Left lung (tissue), 10 donors: ENCODE results near the gene PXDN. TPM values are rescaled to one million over a fixed set of nuclear protein-coding genes. Genes with fewer than 3 reads are reported as not detected.

Experiments used
- ATAC-seq: fragments of 200-7000 bp; cut with Tn5 transposase; one replicate; pipeline ENCODE4 v1.9.1; 2020; ENCODE audit warnings: moderate library complexity
- DNase-seq, 4 donors: peaks; one replicate each; pipeline ENCODE4 v3.0.0-alpha.2; 2013 to 2020
- H3K27ac ChIP-seq, 2 donors: fragments of 200-600 bp; sonication (generic) in 1 of 2; one replicate each; pipeline versions ENCODE4 v1.5.0 to v1.8.0; 2020 to 2021
- H3K27me3 ChIP-seq, 2 donors: fragments of 200-600 bp; sonication (generic) in 1 of 2; one replicate each; pipeline versions ENCODE4 v1.5.0 to v1.8.0; 2020 to 2021
- H3K36me3 ChIP-seq, 2 donors: fragments of 200-600 bp; sonication (generic) in 1 of 2; one replicate each; pipeline versions ENCODE4 v1.5.0 to v1.8.0; 2020 to 2021
- H3K4me1 ChIP-seq, 2 donors: fragments of 200-600 bp; one replicate each; pipeline ENCODE4 v1.8.0; 2021
- H3K4me3 ChIP-seq, 2 donors: fragments of 200-600 bp; sonication (generic) in 1 of 2; one replicate each; pipeline versions ENCODE4 v1.5.0 to v1.8.0; 2020 to 2021; ENCODE audit warnings: mild to moderate bottlenecking in 1 of 2
- H3K9me3 ChIP-seq, 2 donors: fragments of 200-600 bp; sonication (generic) in 1 of 2; one replicate each; pipeline versions ENCODE4 v1.5.0 to v1.8.0; 2020 to 2021
- CTCF ChIP-seq, 2 donors: fragments of 200-600 bp; sonication (generic) in 1 of 2; IDR thresholded peaks; one replicate each; pipeline versions ENCODE4 v1.5.0 to v1.8.0; 2021; ENCODE audit warnings: antibody characterized with exemption in 2 of 2
- intact Hi-C, 2 donors: fragments of 100-400 bp; cut with DNase I; formaldehyde crosslinking; loops; one replicate each; pipeline versions ENCODE4 v1.11.2 to v1.14.2; 2022
- polyA plus RNA-seq, 6 donors: library from polyadenylated mRNA; unstranded; fragments of 120-200 nt; gene quantifications; one replicate each; pipeline ENCODE4 v1.2.1, GENCODE V29; 2013; ENCODE audit not compliant: insufficient read length in 6 of 6
- total RNA-seq, 2 donors: library from RNA; stranded (reverse); fragmentation: NEBNext Ultra II Directional; extraction: Animal tissue kit (Norgen Biotek cat#: 25700); gene quantifications; one replicate each; pipeline ENCODE4 v1.2.1, GENCODE V29; 2021
- donor health status: DM: no; HTN: yes; CAD: no.
- donor health status: DM: no; HTN: no; CAD: no.

The PXDN gene
- total and polyA plus RNA-seq, 8 donors, result 44.8 to 215 (median 174) TPM

DNA sequence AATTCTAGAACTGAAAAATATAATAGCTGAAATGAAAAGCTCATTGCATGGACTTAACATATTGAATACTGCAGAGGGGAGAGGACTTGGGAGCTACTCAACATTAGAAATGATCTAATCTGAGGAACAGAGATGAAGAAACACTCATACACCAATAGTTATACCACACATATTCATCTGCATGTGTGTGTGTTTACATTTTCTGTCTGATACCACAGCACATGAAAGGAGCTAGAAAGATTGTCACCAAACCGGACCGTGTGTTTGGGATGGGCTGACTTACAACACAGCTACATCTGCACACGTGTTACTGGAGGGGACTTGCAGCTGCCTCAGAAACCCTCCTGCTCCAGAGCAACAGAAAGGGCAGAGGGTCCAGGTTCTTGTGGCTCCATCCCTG lies 47.8 kb downstream of the PXDN start:
- peaks cover 0 to 4% of the 10 kb centered on the region in 2 donors for H3K4me1 ChIP-seq
- no peaks in the 10 kb centered on the region for H3K27me3 ChIP-seq
- no peaks in the 10 kb centered on the region for H3K9me3 ChIP-seq
- peaks cover 0 to 6% of the 10 kb centered on the region in 2 donors for H3K36me3 ChIP-seq
- DNase-seq (no peak), ATAC-seq (no peak)
- intact Hi-C loops, result no loop called here
- no peak overlapping the region for H3K4me3 ChIP-seq
- no peak for TF ChIP-seq CTCF (IDR thresholded peaks at IDR 0.05)
- no peak overlapping the region for H3K27ac ChIP-seq

- DNase-seq (peak in 1 of 4 donors; percentile 59), ATAC-seq (no peak)
- H3K4me3 ChIP-seq, result no peak overlapping the region
- peaks cover 0 to 6% of the 10 kb centered on the region in 2 donors for H3K36me3 ChIP-seq
- no peak overlapping the region for H3K27ac ChIP-seq
- no peaks in the 10 kb centered on the region for H3K9me3 ChIP-seq
- intact Hi-C loops, result no loop called here
- H3K4me1 ChIP-seq, result peaks cover 0 to 4% of the 10 kb centered on the region in 2 donors
- H3K27me3 ChIP-seq, result no peaks in the 10 kb centered on the region
- TF ChIP-seq CTCF (IDR thresholded peaks at IDR 0.05), result no peak
Measured at GRCh38 chr2:1694371-1695271, 49.7 kb downstream of the PXDN start.

- H3K4me1 ChIP-seq, result peaks cover 0 to 4% of the 10 kb centered on the region in 2 donors
- H3K27ac ChIP-seq, result no peak overlapping the region
- DNase-seq (peak in 1 of 4 donors; percentile 52), ATAC-seq (no peak)
- no peaks in the 10 kb centered on the region for H3K9me3 ChIP-seq
- peaks cover 0 to 6% of the 10 kb centered on the region in 2 donors for H3K36me3 ChIP-seq
- TF ChIP-seq CTCF (IDR thresholded peaks at IDR 0.05), result no peak
- intact Hi-C loops, result no loop called here
- H3K4me3 ChIP-seq, result no peak overlapping the region
- no peaks in the 10 kb centered on the region for H3K27me3 ChIP-seq
Measured at GRCh38 chr2:1693723-1694122, 50.6 kb downstream of the PXDN start.

DNA sequence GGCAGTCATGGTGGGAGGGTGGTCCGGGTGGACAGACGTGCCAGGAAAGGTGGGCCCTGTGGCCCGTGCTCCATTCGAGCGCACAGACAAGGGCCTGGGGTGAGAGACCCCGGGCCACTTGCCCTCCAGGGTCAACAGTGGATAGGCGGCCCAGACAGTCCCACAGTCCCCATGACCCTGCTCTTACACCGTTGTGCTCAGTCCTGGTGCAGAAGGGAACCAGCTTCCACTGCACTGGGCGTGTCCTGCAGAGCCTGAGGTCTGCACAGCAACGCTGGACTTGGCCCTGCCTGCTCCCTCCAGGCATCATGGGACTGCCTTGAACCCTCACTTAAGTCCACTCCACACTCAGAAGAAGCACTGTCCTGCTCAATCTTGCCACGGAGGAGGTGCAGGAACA lies 52.0 kb downstream of the PXDN start:
- TF ChIP-seq CTCF (IDR thresholded peaks at IDR 0.05), result no peak
- no peaks in the 10 kb centered on the region for H3K27me3 ChIP-seq
- no peak overlapping the region for H3K4me3 ChIP-seq
- peaks cover 0 to 6% of the 10 kb centered on the region in 2 donors for H3K36me3 ChIP-seq
- intact Hi-C loops, result no loop called here
- ATAC-seq, result no peak
- H3K27ac ChIP-seq, result no peak overlapping the region
- DNase-seq, result no peak
- H3K4me1 ChIP-seq, result no peaks in the 10 kb centered on the region
- H3K9me3 ChIP-seq, result no peaks in the 10 kb centered on the region

DNA sequence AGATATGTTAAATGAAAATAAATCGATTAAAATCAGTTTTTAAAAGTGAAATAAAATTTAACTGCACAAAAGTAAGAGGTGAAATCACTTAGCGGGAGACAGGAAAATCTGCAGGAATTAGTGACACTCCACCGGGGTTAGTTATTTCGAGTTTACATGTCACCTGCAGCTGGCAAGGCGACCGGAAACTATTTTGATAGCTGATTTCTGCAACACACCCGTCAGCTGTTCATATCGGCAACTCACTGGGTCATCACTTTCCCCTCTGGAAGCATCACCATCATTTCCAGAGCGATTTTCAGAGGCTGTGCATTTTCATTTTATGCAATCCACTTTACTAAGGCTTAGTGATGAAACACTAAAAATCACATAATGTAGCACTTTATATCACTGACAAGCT lies 52.9 kb downstream of the PXDN start:
- no peak for TF ChIP-seq CTCF (IDR thresholded peaks at IDR 0.05)
- ATAC-seq, result no peak
- intact Hi-C loops, result no loop called here

More for the DNA sequence above, 52.9 kb downstream of the PXDN start:
- Histone ChIP-seq H3K4me3 (no peak overlapping the region), H3K4me1 (no peaks in the 10 kb centered on the region), H3K36me3 (peaks cover 0 to 6% of the 10 kb centered on the region in 2 donors), H3K9me3 (no peaks in the 10 kb centered on the region), H3K27ac (no peak overlapping the region), H3K27me3 (no peaks in the 10 kb centered on the region)
- DNase-seq, result no peak
